WTC11 (cell line): ENCODE results near the gene RPS8. TPM values are rescaled to one million over a fixed set of nuclear protein-coding genes. Genes with fewer than 3 reads are reported as not detected.

Experiments used
- ATAC-seq: fragments of 200-7000 bp; cut with Tn5 transposase; 2 replicates; pipeline ENCODE4 v1.10.0; 2021; ENCODE audit warnings: mild to moderate bottlenecking, moderate library complexity
- CTCF ChIA-PET: fragments of 300-600 bp; sonication (Branson Sonifier 250); formaldehyde crosslinking; loops from one replicate; lab custom pipeline; 2021; ENCODE audit warnings: antibody characterized with exemption; lab: Charles Lee
- POLR2A ChIA-PET: fragments of 350-600 bp; sonication (Branson Sonifier 250); formaldehyde crosslinking; loops from one replicate; lab custom pipeline; 2021; ENCODE audit warnings: antibody characterized with exemption; lab: Charles Lee
- DNase-seq: peaks from one replicate; pipeline ENCODE4 v3.0.0; 2021; ENCODE audit warnings: low spot score
- H3K27ac Mint-ChIP-seq: 2 replicates; pipeline ENCODE4 v1.8.0; 2021; ENCODE audit warnings: mixed read lengths
- H3K27me3 Mint-ChIP-seq: 2 replicates; pipeline ENCODE4 v1.8.0; 2021; ENCODE audit warnings: low read depth, mild to moderate bottlenecking, moderate library complexity, mixed read lengths
- H3K36me3 Mint-ChIP-seq: 2 replicates; pipeline ENCODE4 v1.8.0; 2021; ENCODE audit warnings: mixed read lengths
- H3K4me1 Mint-ChIP-seq: 2 replicates; pipeline ENCODE4 v1.8.0; 2022; ENCODE audit warnings: mixed read lengths
- H3K4me3 Mint-ChIP-seq: 2 replicates; pipeline ENCODE4 v1.8.0; 2021; ENCODE audit warnings: mild to moderate bottlenecking, moderate library complexity, mixed read lengths
- H3K9me3 Mint-ChIP-seq: 2 replicates; pipeline ENCODE4 v1.8.0; 2021; ENCODE audit warnings: mixed read lengths
- CREM ChIP-seq: sonication (generic); formaldehyde crosslinking; IDR thresholded peaks from 2 replicates; pipeline ENCODE4 v1.8.1; 2022; ENCODE audit warnings: mild to moderate bottlenecking, missing genetic modification reagents, moderate library complexity
- E2F1 ChIP-seq: sonication (generic); formaldehyde crosslinking; IDR thresholded peaks from 2 replicates; pipeline ENCODE4 v1.8.0; 2022; ENCODE audit warnings: mild to moderate bottlenecking, missing genetic modification reagents
- E2F5 ChIP-seq: sonication (generic); formaldehyde crosslinking; IDR thresholded peaks from 2 replicates; pipeline ENCODE4 v1.8.1; 2022; ENCODE audit warnings: mild to moderate bottlenecking, moderate library complexity, missing genetic modification reagents
- FOXP4 ChIP-seq: sonication (generic); formaldehyde crosslinking; IDR thresholded peaks from 2 replicates; pipeline ENCODE4 v1.8.0; 2022; ENCODE audit warnings: mild to moderate bottlenecking, missing genetic modification reagents
- HMGA2 ChIP-seq: fragments of 250-450 bp; sonication (Bioruptor Pico); IDR thresholded peaks from 2 replicates; pipeline ENCODE4 v1.4.0; 2021; ENCODE audit warnings: mild to moderate bottlenecking, moderate library complexity
- IRF2 ChIP-seq: sonication (generic); formaldehyde crosslinking; IDR thresholded peaks from 2 replicates; pipeline ENCODE4 v1.8.0; 2022; ENCODE audit warnings: low read depth, missing genetic modification reagents, borderline replicate concordance
- MAX ChIP-seq: sonication (generic); formaldehyde crosslinking; IDR thresholded peaks from 2 replicates; pipeline ENCODE4 v1.8.0; 2022; ENCODE audit warnings: mild to moderate bottlenecking, missing genetic modification reagents
- NFATC4 ChIP-seq: fragments of 250-450 bp; sonication (Bioruptor Pico); IDR thresholded peaks from 2 replicates; pipeline ENCODE4 v1.9.0; 2021; ENCODE audit warnings: mild to moderate bottlenecking
- RELA ChIP-seq: sonication (generic); formaldehyde crosslinking; IDR thresholded peaks from 2 replicates; pipeline ENCODE4 v1.8.1; 2022; ENCODE audit warnings: missing genetic modification reagents, mild to moderate bottlenecking, borderline replicate concordance
- SMAD4 ChIP-seq: sonication (generic); formaldehyde crosslinking; IDR thresholded peaks from 2 replicates; pipeline ENCODE4 v1.8.0; 2022; ENCODE audit warnings: mild to moderate bottlenecking, missing genetic modification reagents
- USF2 ChIP-seq: sonication (generic); formaldehyde crosslinking; IDR thresholded peaks from 2 replicates; pipeline ENCODE4 v1.8.1; 2023; ENCODE audit warnings: mild to moderate bottlenecking, missing genetic modification reagents, moderate library complexity
- ZNF416 ChIP-seq: fragments of 250-450 bp; sonication (Bioruptor Pico); IDR thresholded peaks from 2 replicates; pipeline ENCODE4 v1.9.0; 2021; ENCODE audit warnings: mild to moderate bottlenecking, inconsistent platforms
- ZNF512 ChIP-seq: sonication (generic); formaldehyde crosslinking; IDR thresholded peaks from 2 replicates; pipeline ENCODE4 v1.8.1; 2022; ENCODE audit warnings: missing genetic modification reagents, borderline replicate concordance
- ZNF532 ChIP-seq: fragments of 250-450 bp; sonication (Bioruptor Pico); IDR thresholded peaks from 2 replicates; pipeline ENCODE4 v1.9.0; 2021; ENCODE audit warnings: mild to moderate bottlenecking, borderline replicate concordance
- total RNA-seq: library from RNA; stranded (reverse); gene quantifications from 3 replicates; pipeline ENCODE4 v1.2.3, GENCODE V29; 2021

Gene RPS8
- total RNA-seq, 1 experiment from 2014 or later: 2,343 TPM

GRCh38 chr1:44801491-44802305, 26.4 kb downstream of the RPS8 start (continued):
- TF ChIP-seq ZNF532 (no peak), HMGA2 (CRISPR knock-in tag) (no peak), ZNF512 (CRISPR knock-in tag) (no peak)

GRCh38 chr1:44802306-44803061, 27.1 kb downstream of the RPS8 start:
- CTCF ChIA-PET: interaction anchor here (0.5 to 1.5 kb wide), 3 partner anchors 18 to 166 kb away, joined by 3 to 4 read pairs (median 4); no protein-coding TSS in a partner anchor
- POLR2A ChIA-PET: interaction anchor here (4.3 kb wide), 1 partner anchor 11 kb away, joined by 43 read pairs; no protein-coding TSS in a partner anchor
- TF ChIP-seq NFATC4 (CRISPR knock-in tag) (no peak), ZNF416 (no peak), MAX (CRISPR knock-in tag) (no peak), FOXP4 (CRISPR knock-in tag) (no peak), USF2 (CRISPR knock-in tag) (no peak), RELA (CRISPR knock-in tag) (no peak), CREM (CRISPR knock-in tag) (no peak), E2F5 (no peak), IRF2 (CRISPR knock-in tag) (no peak), SMAD4 (CRISPR knock-in tag) (no peak), E2F1 (CRISPR knock-in tag) (no peak)
- peaks cover 22% of the 10 kb centered on the region for H3K36me3 Mint-ChIP-seq
- ATAC-seq: no peak
- peak overlapping the region; percentile 3; the same call in 1 of the 2 replicates for H3K4me3 Mint-ChIP-seq
- peaks cover 26% of the 10 kb centered on the region for H3K4me1 Mint-ChIP-seq
- no peak for DNase-seq
- H3K27ac Mint-ChIP-seq: peak overlapping the region; percentile 5; the same call in 1 of the 2 replicates
- peaks cover 3% of the 10 kb centered on the region; the same call in 1 of the 2 replicates for H3K27me3 Mint-ChIP-seq
- H3K9me3 Mint-ChIP-seq: no peaks in the 10 kb centered on the region
